Gastrocnemius medialis (tissue), 4 donors: Measurements from ENCODE around the gene DACT1.

ENCODE experiments used
- CTCF ChIP-seq, 5 experiments: fragments of 450-650 bp in 3 of 5; fragments of 200-600 bp in 2 of 5; sonication (generic) in 2 of 5; IDR thresholded peaks in 4 of 5; conservative IDR thresholded peaks in 1 of 5; 1 replicate in 4 of 5; 2 replicates in 1 of 5; pipeline ENCODE4 v1.5.1; 2016 to 2019; ENCODE audit warnings: antibody characterized with exemption in 5 of 5, mild to moderate bottlenecking in 3 of 5, moderate library complexity in 3 of 5
- POLR2A ChIP-seq, 2 donors: fragments of 450-650 bp; IDR thresholded peaks; one replicate each; pipeline ENCODE4 v1.6.1; 2017; ENCODE audit warnings: antibody characterized with exemption in 2 of 2, mild to moderate bottlenecking in 2 of 2, moderate library complexity in 2 of 2

- TF ChIP-seq CTCF (IDR thresholded peaks at IDR 0.05 in 4 of 5, conservative IDR thresholded peaks at IDR 0.05 in 1 of 5) (no peak), POLR2A (IDR thresholded peaks at IDR 0.05) (no peak)
These were observed 33.3 kb downstream of the DACT1 start for GRCh38 chr14:58671024-58671423.
